H1 (cell line): ENCODE results near the gene CLCF1. TPM values are rescaled to one million over a fixed set of nuclear protein-coding genes. Genes with fewer than 3 reads are reported as not detected.

ENCODE experiments used
- ATF2 ChIP-seq: IDR thresholded peaks from 2 replicates; pipeline ENCODE4 v1.6.1; 2012; ENCODE audit warnings: low read length, inconsistent platforms
- CEBPB ChIP-seq: IDR thresholded peaks from 2 replicates; pipeline ENCODE4 v1.6.1; 2012; ENCODE audit warnings: low read depth, low read length
- CTBP2 ChIP-seq: IDR thresholded peaks from 2 replicates; pipeline ENCODE4 v1.7.0; 2011; ENCODE audit warnings: borderline replicate concordance, mild to moderate bottlenecking, moderate library complexity, mixed read lengths, low read length; ENCODE audit not compliant: insufficient read depth, insufficient read length
- FOSL1 ChIP-seq: IDR thresholded peaks from 2 replicates; pipeline ENCODE4 v1.6.1; 2011; ENCODE audit warnings: mild to moderate bottlenecking, low read depth, low read length, moderate library complexity; ENCODE audit not compliant: insufficient read depth
- GABPA ChIP-seq: IDR thresholded peaks from 2 replicates; pipeline ENCODE4 v1.6.1; 2011; ENCODE audit warnings: mild to moderate bottlenecking, low read length, moderate library complexity, borderline replicate concordance; ENCODE audit not compliant: insufficient read depth
- JUND ChIP-seq: IDR thresholded peaks from 2 replicates; pipeline ENCODE4 v1.6.1; 2011; ENCODE audit warnings: mild to moderate bottlenecking, improper control_type of control experiment, low read length
- NANOG ChIP-seq: IDR thresholded peaks from 2 replicates; pipeline ENCODE4 v1.6.1; 2011; ENCODE audit warnings: low read length, low read depth, mild to moderate bottlenecking, inconsistent platforms; ENCODE audit not compliant: insufficient read depth, poor library complexity, severe bottlenecking
- RFX5 ChIP-seq: IDR thresholded peaks from 2 replicates; pipeline ENCODE4 v1.6.1; 2011; ENCODE audit warnings: low read depth, low read length, improper control_type of control experiment, borderline replicate concordance
- SIRT6 ChIP-seq: IDR thresholded peaks from one replicate; pipeline ENCODE4 v1.7.1; 2012; ENCODE audit warnings: low read length, inconsistent platforms
- USF2 ChIP-seq: IDR thresholded peaks from 2 replicates; pipeline ENCODE4 v1.6.1; 2011; ENCODE audit warnings: low read length, improper control_type of control experiment
- polyA plus RNA-seq, 7 experiments: library from polyadenylated mRNA; depleted of rRNA in 3 of 7; stranded (reverse) in 5 of 7; unstranded in 2 of 7; fragments of >200 nt in 5 of 7; fragments of 200-250 nt in 2 of 7; gene quantifications; 1 replicate in 5 of 7; 2 replicates in 1 of 7; 4 replicates in 1 of 7; pipeline versions ENCODE4 v1.2.1 to v1.2.3, GENCODE V29; 2011 to 2013; ENCODE audit warnings: missing spikeins in 2 of 7, mixed read lengths in 2 of 7
- total RNA-seq: library from RNA; stranded (reverse); fragmentation: NEBNext Ultra II Directional; extraction: Animal tissue kit (Norgen Biotek cat#: 25700); gene quantifications from 2 replicates; pipeline ENCODE4 v1.2.1, GENCODE V29; 2021
- TF ChIP-seq, protein P1 (sequence below): IDR thresholded peaks from 2 replicates; pipeline ENCODE4 v1.6.1; 2012; ENCODE audit warnings: inconsistent platforms

Gene CLCF1
- total and polyA plus RNA-seq, 2 of the 8 experiments (the other 6 are each of a cell fraction or from before 2014, with no cell fraction given) = 0.32 to 1.2 TPM

DNA sequence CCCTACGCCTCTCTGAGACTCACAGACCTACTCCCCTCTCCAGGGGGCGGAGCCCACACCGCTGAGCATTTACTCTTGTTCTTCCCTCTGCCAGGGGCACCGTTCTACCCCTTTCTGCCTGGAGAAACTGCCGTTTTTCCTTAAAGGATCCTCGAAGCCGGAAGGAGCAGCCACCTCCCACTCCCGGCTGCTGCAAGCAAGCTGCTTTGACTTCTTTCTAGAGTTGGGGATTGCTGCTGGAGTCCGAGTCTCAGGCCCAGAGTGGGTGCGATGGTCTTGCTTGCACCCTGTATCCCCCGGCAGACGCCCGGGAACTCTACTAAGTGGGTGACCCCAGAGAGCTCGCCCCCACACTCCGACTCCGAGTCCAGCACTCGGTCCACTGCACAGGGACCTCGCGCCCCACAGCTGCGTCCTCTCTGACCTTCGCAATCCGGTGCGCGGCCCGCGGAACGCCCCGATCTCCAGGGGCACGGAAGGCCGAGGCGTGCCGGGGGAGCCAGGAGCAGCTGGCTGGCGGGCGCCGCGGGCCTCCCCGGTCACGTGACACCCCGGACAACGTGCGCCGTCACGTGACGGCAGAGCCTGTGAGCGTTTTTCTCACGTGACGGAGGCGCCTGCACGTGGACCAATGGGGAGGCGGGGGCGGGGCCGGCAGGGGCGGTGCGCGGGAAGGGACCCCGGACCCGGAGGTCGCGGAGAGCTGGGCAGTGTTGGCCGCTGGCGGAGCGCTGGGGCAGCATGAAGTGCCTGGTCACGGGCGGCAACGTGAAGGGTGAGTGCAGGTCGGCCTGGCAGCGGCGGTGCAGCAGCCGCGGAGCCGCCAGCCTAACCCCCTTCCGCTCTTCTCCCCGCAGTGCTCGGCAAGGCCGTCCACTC lies 18.1 kb upstream of the CLCF1 start, which contains the start of gene RAD9A (continued):
- TF ChIP-seq FOSL1 (no peak), JUND (no peak), NANOG (no peak), GABPA (no peak), SIRT6 (no peak), CEBPB (no peak), ATF2 (no peak), RFX5 (no peak), CTBP2 (no peak), USF2 (peak; percentile 100)
- TF ChIP-seq, protein P1, sequence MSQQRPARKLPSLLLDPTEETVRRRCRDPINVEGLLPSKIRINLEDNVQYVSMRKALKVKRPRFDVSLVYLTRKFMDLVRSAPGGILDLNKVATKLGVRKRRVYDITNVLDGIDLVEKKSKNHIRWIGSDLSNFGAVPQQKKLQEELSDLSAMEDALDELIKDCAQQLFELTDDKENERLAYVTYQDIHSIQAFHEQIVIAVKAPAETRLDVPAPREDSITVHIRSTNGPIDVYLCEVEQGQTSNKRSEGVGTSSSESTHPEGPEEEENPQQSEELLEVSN = peak; percentile 98
